Activated naive CD4-positive, alpha-beta T cell treated with anti-CD3 and anti-CD28 coated beads for 36 hours (primary cell): ENCODE results near the gene FBXO24. TPM values are rescaled to one million over a fixed set of nuclear protein-coding genes. Genes with fewer than 3 reads are reported as not detected.
"Not testable (repeated sequence)": the region's sequence is repeated elsewhere in the genome, so short reads cannot be mapped to it uniquely, and the experiment has no call there.

Source experiments
- CTCF ChIA-PET: fragments of 350-600 bp; sonication (Branson Sonifier 250); formaldehyde crosslinking; loops from one replicate; lab custom pipeline; 2021; ENCODE audit warnings: antibody characterized with exemption; lab: Charles Lee
- DNase-seq: peaks from one replicate; pipeline ENCODE4 v3.0.0-alpha.2; 2020
- H3K27ac Mint-ChIP-seq: one replicate; pipeline ENCODE4 v1.8.0; 2021; ENCODE audit warnings: mild to moderate bottlenecking, mixed read lengths
- H3K27me3 Mint-ChIP-seq: one replicate; pipeline ENCODE4 v1.8.0; 2021; ENCODE audit warnings: low read depth, mixed read lengths
- H3K36me3 Mint-ChIP-seq: one replicate; pipeline ENCODE4 v1.8.0; 2021; ENCODE audit warnings: low read depth, mixed read lengths
- H3K4me1 Mint-ChIP-seq: one replicate; pipeline ENCODE4 v1.8.0; 2021; ENCODE audit warnings: low read depth, mixed read lengths
- H3K4me3 Mint-ChIP-seq: one replicate; pipeline ENCODE4 v1.8.0; 2021; ENCODE audit warnings: mild to moderate bottlenecking, moderate library complexity, mixed read lengths
- H3K9me3 Mint-ChIP-seq: one replicate; pipeline ENCODE4 v1.8.0; 2021; ENCODE audit warnings: mixed read lengths
- intact Hi-C: fragments of 100-400 bp; cut with micrococcal nuclease; formaldehyde crosslinking; loops from one replicate; pipeline ENCODE4 v1.15.1; 2023
- total RNA-seq, 2 experiments: library from RNA; stranded (reverse); gene quantifications; one replicate each; pipeline ENCODE4 v1.2.3, GENCODE V29; 2021

FBXO24 gene
- total RNA-seq, 2 experiments from 2014 or later = 1.5 to 2.6 TPM

GRCh38 chr7:100561491-100562194 lies 24.5 kb upstream of the FBXO24 start:
- Mint-ChIP-seq H3K36me3 (peaks cover 25% of the 10 kb centered on the region), H3K9me3 (no peaks in the 10 kb centered on the region), H3K4me1 (peaks cover 12% of the 10 kb centered on the region), H3K27ac (no peak overlapping the region), H3K27me3 (no peaks in the 10 kb centered on the region), H3K4me3 (no peak overlapping the region)
- intact Hi-C loops = no loop called here
- DNase-seq = no peak
- CTCF ChIA-PET = interaction anchor here (0.6 to 4.4 kb wide), 5 partner anchors 15 to 92 kb away, joined by 3 to 82 read pairs (median 11); no protein-coding TSS in a partner anchor

GRCh38 chr7:100562195-100563099 lies 23.7 kb upstream of the FBXO24 start:
- Mint-ChIP-seq H3K36me3 (peaks cover 19% of the 10 kb centered on the region), H3K27me3 (no peaks in the 10 kb centered on the region), H3K4me1 (peaks cover 12% of the 10 kb centered on the region), H3K9me3 (no peaks in the 10 kb centered on the region), H3K27ac (no peak overlapping the region), H3K4me3 (no peak overlapping the region)
- CTCF ChIA-PET = interaction anchor here (0.6 to 3.3 kb wide), 4 partner anchors 19 to 130 kb away, joined by 3 to 20 read pairs (median 8); no protein-coding TSS in a partner anchor
- DNase-seq = no peak
- intact Hi-C loops = no loop called here

- no peak overlapping the region for H3K27ac Mint-ChIP-seq
- H3K36me3 Mint-ChIP-seq = peaks cover 19% of the 10 kb centered on the region
- no peaks in the 10 kb centered on the region for H3K27me3 Mint-ChIP-seq
- H3K4me3 Mint-ChIP-seq = no peak overlapping the region
- peaks cover 12% of the 10 kb centered on the region for H3K4me1 Mint-ChIP-seq
- H3K9me3 Mint-ChIP-seq = no peaks in the 10 kb centered on the region
- CTCF ChIA-PET = interaction anchor here (0.5 to 3.3 kb wide), 19 partner anchors 10 to 196 kb away, joined by 3 to 20 read pairs (median 4); partner anchors contain the start of genes FBXO24, LRCH4 and POP7
- intact Hi-C loops = no loop called here
- no peak for DNase-seq
Observed at GRCh38 chr7:100563100-100563564, 23.0 kb upstream of the FBXO24 start.

GRCh38 chr7:100563809-100564400 lies 22.2 kb upstream of the FBXO24 start:
- CTCF ChIA-PET = interaction anchor here (0.5 to 3.6 kb wide), 34 partner anchors 8 to 195 kb away, joined by 3 to 20 read pairs (median 4); partner anchors contain the start of genes FBXO24, LRCH4 and POP7
- intact Hi-C loops = loop anchor here (1.0 kb wide), 4 partner anchors 24 to 288 kb away; partner anchors contain the start of gene SLC12A9
- peaks cover 15% of the 10 kb centered on the region for H3K4me1 Mint-ChIP-seq
- peaks cover 16% of the 10 kb centered on the region for H3K36me3 Mint-ChIP-seq
- peak; percentile 90 for DNase-seq
- no peaks in the 10 kb centered on the region for H3K27me3 Mint-ChIP-seq
- no peak overlapping the region for H3K4me3 Mint-ChIP-seq
- no peak overlapping the region for H3K27ac Mint-ChIP-seq
- H3K9me3 Mint-ChIP-seq = no peaks in the 10 kb centered on the region

- not testable (repeated sequence) for DNase-seq, H3K9me3 Mint-ChIP-seq, H3K27me3 Mint-ChIP-seq, H3K27ac Mint-ChIP-seq, H3K4me3 Mint-ChIP-seq
- Mint-ChIP-seq H3K36me3 (peaks cover 16% of the 10 kb centered on the region), H3K4me1 (peaks cover 16% of the 10 kb centered on the region)
- intact Hi-C loops = loop anchor here (1.0 kb wide), 4 partner anchors 24 to 288 kb away; partner anchors contain the start of gene SLC12A9
- CTCF ChIA-PET = interaction anchor here (0.6 to 3.6 kb wide), 28 partner anchors 9 to 168 kb away, joined by 3 to 20 read pairs (median 5); partner anchors contain the start of genes FBXO24, LRCH4 and POP7
Observed at GRCh38 chr7:100564405-100564804, 21.7 kb upstream of the FBXO24 start.

GRCh38 chr7:100565133-100565571 lies 21.0 kb upstream of the FBXO24 start:
- Mint-ChIP-seq H3K36me3 (peaks cover 16% of the 10 kb centered on the region), H3K9me3 (no peaks in the 10 kb centered on the region), H3K4me3 (no peak overlapping the region), H3K27ac (no peak overlapping the region), H3K27me3 (no peaks in the 10 kb centered on the region), H3K4me1 (peaks cover 13% of the 10 kb centered on the region)
- intact Hi-C loops = no loop called here
- no peak for DNase-seq
- CTCF ChIA-PET = interaction anchor here (0.6 to 3.6 kb wide), 21 partner anchors 10 to 166 kb away, joined by 3 to 20 read pairs (median 5); no protein-coding TSS in a partner anchor

GRCh38 chr7:100566018-100566531 lies 20.1 kb upstream of the FBXO24 start:
- Mint-ChIP-seq H3K4me1 (peaks cover 19% of the 10 kb centered on the region), H3K27ac (no peak overlapping the region), H3K36me3 (peaks cover 15% of the 10 kb centered on the region), H3K27me3 (no peaks in the 10 kb centered on the region), H3K4me3 (no peak overlapping the region), H3K9me3 (no peaks in the 10 kb centered on the region)
- CTCF ChIA-PET = interaction anchor here (0.6 to 3.6 kb wide), 14 partner anchors 11 to 166 kb away, joined by 3 to 20 read pairs (median 4); partner anchors contain the start of gene TSC22D4
- DNase-seq = no peak
- intact Hi-C loops = no loop called here

- H3K36me3 Mint-ChIP-seq = peaks cover 10% of the 10 kb centered on the region
- no peaks in the 10 kb centered on the region for H3K9me3 Mint-ChIP-seq
- peaks cover 25% of the 10 kb centered on the region for H3K4me1 Mint-ChIP-seq
- H3K4me3 Mint-ChIP-seq = no peak overlapping the region
- no peak overlapping the region for H3K27ac Mint-ChIP-seq
- no peaks in the 10 kb centered on the region for H3K27me3 Mint-ChIP-seq
- intact Hi-C loops = no loop called here
- CTCF ChIA-PET = interaction anchor here (0.6 to 3.6 kb wide), 5 partner anchors 12 to 89 kb away, joined by 3 to 11 read pairs (median 4); partner anchors contain the start of gene TSC22D4
- DNase-seq = no peak
Observed at GRCh38 chr7:100567031-100567730, 18.9 kb upstream of the FBXO24 start.

- Mint-ChIP-seq H3K27ac (no peak overlapping the region), H3K4me3 (no peak overlapping the region), H3K36me3 (peaks cover 8% of the 10 kb centered on the region), H3K27me3 (no peaks in the 10 kb centered on the region), H3K9me3 (no peaks in the 10 kb centered on the region), H3K4me1 (peaks cover 25% of the 10 kb centered on the region)
- CTCF ChIA-PET = interaction anchor here (1.4 to 1.5 kb wide), 3 partner anchors 8 to 89 kb away, joined by 3 to 4 read pairs (median 4); partner anchors contain the start of gene TSC22D4
- intact Hi-C loops = no loop called here
- no peak for DNase-seq
Observed at GRCh38 chr7:100567751-100568175, 18.4 kb upstream of the FBXO24 start.

- Mint-ChIP-seq H3K27ac (no peak overlapping the region), H3K9me3 (no peaks in the 10 kb centered on the region), H3K36me3 (peaks cover 8% of the 10 kb centered on the region), H3K4me3 (no peak overlapping the region), H3K4me1 (peaks cover 25% of the 10 kb centered on the region), H3K27me3 (no peaks in the 10 kb centered on the region)
- DNase-seq = no peak
- CTCF ChIA-PET = interaction anchor here (0.7 to 1.5 kb wide), 8 partner anchors 9 to 158 kb away, joined by 3 to 4 read pairs (median 4); no protein-coding TSS in a partner anchor
- intact Hi-C loops = no loop called here
Observed at GRCh38 chr7:100568176-100568895, 17.8 kb upstream of the FBXO24 start.
